ENCODE results near the gene SPOCK1. TPM values are rescaled to one million over a fixed set of nuclear protein-coding genes. Genes with fewer than 3 reads are reported as not detected.

SPOCK1 gene
- total RNA-seq, 1 experiment from 2014 or later: 10.9 TPM

DNA sequence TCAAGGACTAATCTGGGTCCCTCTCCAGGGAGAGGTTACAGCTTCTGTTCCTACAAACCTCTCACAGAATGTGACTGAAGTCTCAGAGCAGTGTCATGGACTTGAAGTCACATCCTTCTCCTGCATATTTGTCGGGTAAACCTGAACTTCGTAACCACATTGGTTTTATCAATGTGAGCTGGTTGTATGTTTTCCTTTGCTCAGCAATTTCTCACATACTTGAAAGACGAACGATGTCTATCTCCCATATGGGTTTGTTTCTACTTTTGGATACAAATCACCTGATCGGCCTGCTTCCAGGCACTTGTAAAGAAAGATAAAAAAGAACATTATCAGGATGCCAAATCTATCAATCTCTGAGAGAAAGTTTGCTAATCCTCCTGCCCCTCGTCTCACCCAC lies 411.0 kb downstream of the SPOCK1 start:
- H3K4me1 Mint-ChIP-seq: peaks cover 48 to 50% of the 10 kb centered on the region in 2 experiments
- H3K4me3 Mint-ChIP-seq: no peak overlapping the region
- H4K91ac ChIP-seq (ENCODE audit: insufficient read length, low read depth, low read length): no peak overlapping the region
- WGBS (ENCODE audit: extremely low coverage, insufficient read length, low lambda C conversion rate): no CpG with 5 or more reads among the region's 6 CpGs
- no peak overlapping the region for H3K18ac ChIP-seq (ENCODE audit: insufficient read length, low read depth, low read length)
- H3K4ac ChIP-seq (ENCODE audit: low read depth, low read length): no peak overlapping the region
- no peak overlapping the region for H3K23ac ChIP-seq (ENCODE audit: insufficient read length, low read depth, low read length)
- no peak overlapping the region for H4K5ac ChIP-seq (ENCODE audit: insufficient read length, low read depth, low read length)
- no peak overlapping the region for H3T11ph ChIP-seq (ENCODE audit: low read length)
- H3K9me3 Mint-ChIP-seq: no peaks in the 10 kb centered on the region
- no peak overlapping the region for H3K27ac ChIP-seq (ENCODE audit: insufficient read length, low read depth, low read length)
- DNase-seq: no peak
- no peaks in the 10 kb centered on the region for H3K79me2 ChIP-seq (ENCODE audit: insufficient read depth, low read length)
- H3K14ac ChIP-seq (ENCODE audit: insufficient read depth, low read length): no peak overlapping the region
- no peak overlapping the region for H2AK5ac ChIP-seq (ENCODE audit: insufficient read length, low read length)
- H3K9me3 ChIP-seq (ENCODE audit: control insufficient read depth, low read depth, low read length): no peaks in the 10 kb centered on the region
- H3K4me2 ChIP-seq (ENCODE audit: insufficient read depth, insufficient read length, low read length): no peak overlapping the region
- no peaks in the 10 kb centered on the region for H3K23me2 ChIP-seq (ENCODE audit: insufficient read length, low read depth, low read length, poor library complexity, severe bottlenecking)
- H3K36me3 Mint-ChIP-seq (ENCODE audit: insufficient read depth in 1 of 3, low read depth in 3 of 3): no peaks in the 10 kb centered on the region; a peak in 1 of 7 replicates
- H2AFZ ChIP-seq (ENCODE audit: low read length): no peak overlapping the region
- H2BK5ac ChIP-seq (ENCODE audit: insufficient read length, low read length): no peak overlapping the region
- H4K20me1 ChIP-seq (ENCODE audit: control insufficient read depth, insufficient read depth, insufficient read length): no peaks in the 10 kb centered on the region
- no peaks in the 10 kb centered on the region for H3K27me3 ChIP-seq (ENCODE audit: insufficient read depth, low read length)
- TF ChIP-seq, protein P1, sequence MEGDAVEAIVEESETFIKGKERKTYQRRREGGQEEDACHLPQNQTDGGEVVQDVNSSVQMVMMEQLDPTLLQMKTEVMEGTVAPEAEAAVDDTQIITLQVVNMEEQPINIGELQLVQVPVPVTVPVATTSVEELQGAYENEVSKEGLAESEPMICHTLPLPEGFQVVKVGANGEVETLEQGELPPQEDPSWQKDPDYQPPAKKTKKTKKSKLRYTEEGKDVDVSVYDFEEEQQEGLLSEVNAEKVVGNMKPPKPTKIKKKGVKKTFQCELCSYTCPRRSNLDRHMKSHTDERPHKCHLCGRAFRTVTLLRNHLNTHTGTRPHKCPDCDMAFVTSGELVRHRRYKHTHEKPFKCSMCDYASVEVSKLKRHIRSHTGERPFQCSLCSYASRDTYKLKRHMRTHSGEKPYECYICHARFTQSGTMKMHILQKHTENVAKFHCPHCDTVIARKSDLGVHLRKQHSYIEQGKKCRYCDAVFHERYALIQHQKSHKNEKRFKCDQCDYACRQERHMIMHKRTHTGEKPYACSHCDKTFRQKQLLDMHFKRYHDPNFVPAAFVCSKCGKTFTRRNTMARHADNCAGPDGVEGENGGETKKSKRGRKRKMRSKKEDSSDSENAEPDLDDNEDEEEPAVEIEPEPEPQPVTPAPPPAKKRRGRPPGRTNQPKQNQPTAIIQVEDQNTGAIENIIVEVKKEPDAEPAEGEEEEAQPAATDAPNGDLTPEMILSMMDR (conservative IDR thresholded peaks at IDR 0.05): no peak
- no peak overlapping the region for H3K9ac ChIP-seq (ENCODE audit: extremely low read depth, insufficient read length, low read length)
- no peak overlapping the region for H2BK120ac ChIP-seq (ENCODE audit: low read depth, low read length, poor library complexity, severe bottlenecking)
- no peak overlapping the region for H3K56ac ChIP-seq (ENCODE audit: insufficient read length, low read depth, low read length)
- no peak overlapping the region for H4K8ac ChIP-seq (replicated peaks; ENCODE audit: insufficient read length, low read depth, low read length)
- H3K4me1 ChIP-seq (ENCODE audit: insufficient read depth, low read length): peaks cover 14% of the 10 kb centered on the region; the same call in 1 of the 2 replicates
- no peak overlapping the region for H3K27ac Mint-ChIP-seq
- no peaks in the 10 kb centered on the region; the same call in 1 of the 2 replicates for H3K27me3 Mint-ChIP-seq (ENCODE audit: low read depth)
- no peaks in the 10 kb centered on the region for H3K79me1 ChIP-seq (ENCODE audit: insufficient read depth, low read depth, low read length, poor library complexity, severe bottlenecking)
- no peak overlapping the region for H2BK15ac ChIP-seq (ENCODE audit: low read depth, low read length)
- H2BK20ac ChIP-seq (ENCODE audit: low read depth, low read length, poor library complexity, severe bottlenecking): no peak overlapping the region
- H2BK12ac ChIP-seq (ENCODE audit: insufficient read length, low read depth, low read length): no peak overlapping the region

Measured in H9 (cell line).